Measurements from ENCODE around the gene HOXC9. TPM values are rescaled to one million over a fixed set of nuclear protein-coding genes. Genes with fewer than 3 reads are reported as not detected.

The HOXC9 gene
- total and polyA plus RNA-seq, 12 donors: not detected

GRCh38 chr12:53985692-53985993 lies 14.3 kb upstream of the HOXC9 start:
- Histone ChIP-seq H3K4me3 (peak overlapping the region in 2 of 10 donors; percentile 3), H3K4me1 (peaks cover 4 to 34% (median 17%) of the 10 kb centered on the region in 9 donors), H3K36me3 (no peaks in the 10 kb centered on the region), H3K27me3 (peaks cover 57 to 100% (median 100%) of the 10 kb centered on the region in 7 donors), H3K27ac (no peak overlapping the region), H3K9me3 (no peaks in the 10 kb centered on the region)
- ATAC-seq (peak in 1 of 8 donors; percentile 32), DNase-seq (no peak)
- intact Hi-C loops (cut with DNase I): no loop called here
- WGBS, 2 donors: 4 to 9% methylated on average over 21 of the region's 21 CpGs
- no peak for TF ChIP-seq CTCF (IDR thresholded peaks at IDR 0.05)

- H3K27me3 ChIP-seq: peaks cover 62 to 100% (median 100%) of the 10 kb centered on the region in 7 donors
- no peaks in the 10 kb centered on the region for H3K36me3 ChIP-seq
- peak overlapping the region in 1 of 10 donors; percentile 3 for H3K4me3 ChIP-seq
- intact Hi-C loops (cut with DNase I): no loop called here
- no peak for TF ChIP-seq CTCF (IDR thresholded peaks at IDR 0.05)
- H3K4me1 ChIP-seq: peaks cover 4 to 34% (median 17%) of the 10 kb centered on the region in 9 donors
- no peak overlapping the region for H3K27ac ChIP-seq
- H3K9me3 ChIP-seq: no peaks in the 10 kb centered on the region
- ATAC-seq (peak in 1 of 8 donors; percentile 42), DNase-seq (no peak)
- whole genome bisulfite sequencing, 2 donors: 3% methylated on average over 50 of the region's 50 CpGs
Observed at GRCh38 chr12:53985994-53986685, 13.8 kb upstream of the HOXC9 start.

GRCh38 chr12:53986686-53987483 lies 13.1 kb upstream of the HOXC9 start:
- ATAC-seq (no peak), DNase-seq (no peak)
- no peak for TF ChIP-seq CTCF (IDR thresholded peaks at IDR 0.05)
- H3K9me3 ChIP-seq: no peaks in the 10 kb centered on the region
- peak overlapping the region in 1 of 10 donors; percentile 3 for H3K4me3 ChIP-seq
- 13 to 17% methylated on average over 21 of the region's 21 CpGs for WGBS, 2 donors
- H3K4me1 ChIP-seq: peaks cover 4 to 34% (median 17%) of the 10 kb centered on the region in 9 donors
- H3K27ac ChIP-seq: no peak overlapping the region
- intact Hi-C loops (cut with DNase I): no loop called here
- no peaks in the 10 kb centered on the region for H3K36me3 ChIP-seq
- H3K27me3 ChIP-seq: peaks cover 65 to 100% (median 100%) of the 10 kb centered on the region in 7 donors

GRCh38 chr12:53987787-53988230 lies 12.2 kb upstream of the HOXC9 start:
- no peak overlapping the region for H3K27ac ChIP-seq
- whole genome bisulfite sequencing, 2 donors: 6 to 11% methylated on average over 4 of the region's 4 CpGs

More at GRCh38 chr12:53987787-53988230, 12.2 kb upstream of the HOXC9 start:
- H3K36me3 ChIP-seq: no peaks in the 10 kb centered on the region
- H3K27me3 ChIP-seq: peaks cover 62 to 100% (median 100%) of the 10 kb centered on the region in 7 donors
- H3K4me1 ChIP-seq: peaks cover 4 to 34% (median 17%) of the 10 kb centered on the region in 9 donors
- H3K9me3 ChIP-seq: no peaks in the 10 kb centered on the region
- no peak for TF ChIP-seq CTCF (IDR thresholded peaks at IDR 0.05)
- ATAC-seq (no peak), DNase-seq (no peak)
- H3K4me3 ChIP-seq: no peak overlapping the region
- intact Hi-C loops (cut with DNase I): no loop called here

Measured in heart right ventricle (tissue), 16 donors.